Neural cell (in vitro differentiated cells): ENCODE data around the gene DENND4B. TPM values are rescaled to one million over a fixed set of nuclear protein-coding genes. Genes with fewer than 3 reads are reported as not detected.

Experiments
- H2AFZ ChIP-seq: fragments of 200-600, 300-800 bp; sonication (generic), shearing (Covaris generic); 2 replicates; pipeline ENCODE4 v1.6.0; 2014; ENCODE audit warnings: low read depth, mild to moderate bottlenecking, antibody characterized with exemption, low read length, moderate library complexity
- H3F3A ChIP-seq: fragments of 200-600 bp; shearing (Covaris generic); 2 replicates; pipeline ENCODE4 v1.6.1; 2016; ENCODE audit warnings: mild to moderate bottlenecking, moderate library complexity, mixed read lengths, antibody characterized with exemption, low read length; ENCODE audit not compliant: insufficient read depth, poor library complexity, severe bottlenecking
- H3K27ac ChIP-seq: fragments of 200-600, 300-800 bp; sonication (generic), shearing (Covaris generic); 2 replicates; pipeline ENCODE4 v1.5.1; 2014; ENCODE audit warnings: mild to moderate bottlenecking, low read length, moderate library complexity
- H3K27me3 ChIP-seq: fragments of 300-800, 200-600 bp; sonication (generic), shearing (Covaris generic); 2 replicates; pipeline ENCODE4 v1.6.0; 2014; ENCODE audit warnings: mild to moderate bottlenecking, low read depth, low read length, moderate library complexity; ENCODE audit not compliant: insufficient read depth
- H3K36me3 ChIP-seq: fragments of 300-800, 200-600 bp; sonication (generic), shearing (Covaris generic); 2 replicates; pipeline ENCODE4 v1.5.1; 2014; ENCODE audit warnings: mild to moderate bottlenecking, antibody characterized with exemption, low read length, moderate library complexity; ENCODE audit not compliant: insufficient read depth
- H3K4me2 ChIP-seq: fragments of 300-800, 200-600 bp; sonication (generic), shearing (Covaris generic); 2 replicates; pipeline ENCODE4 v1.6.0; 2014; ENCODE audit warnings: mild to moderate bottlenecking, low read length
- H3K4me3 ChIP-seq: fragments of 300-800, 200-600 bp; sonication (generic), shearing (Covaris generic); 2 replicates; pipeline ENCODE4 v1.5.1; 2014; ENCODE audit warnings: mild to moderate bottlenecking, low read length, moderate library complexity
- H3K79me2 ChIP-seq: fragments of 200-600 bp; shearing (Covaris generic); replicated peaks from 2 replicates; pipeline ENCODE4 v1.6.0; 2014; ENCODE audit warnings: mild to moderate bottlenecking, low read length, moderate library complexity; ENCODE audit not compliant: insufficient read depth
- H3K9ac ChIP-seq: fragments of 300-800, 200-600 bp; sonication (generic), shearing (Covaris generic); 2 replicates; pipeline ENCODE4 v1.6.1; 2016; ENCODE audit warnings: mild to moderate bottlenecking, low read length, mixed read lengths
- H3K9me2 ChIP-seq: fragments of 200-600 bp; shearing (Covaris generic); 2 replicates; pipeline ENCODE4 v1.6.1; 2016; ENCODE audit warnings: mild to moderate bottlenecking, low read length, mixed read lengths; ENCODE audit not compliant: insufficient read depth
- H3K9me3 ChIP-seq: fragments of 200-600, 300-800 bp; sonication (generic), shearing (Covaris generic); 2 replicates; pipeline ENCODE4 v1.6.1; 2016; ENCODE audit warnings: mild to moderate bottlenecking, mixed run types, low read length, moderate library complexity, mixed read lengths
- H4K20me1 ChIP-seq: fragments of 200-600 bp; shearing (Covaris generic); 2 replicates; pipeline ENCODE4 v1.6.1; 2016; ENCODE audit warnings: mild to moderate bottlenecking, mixed run types; ENCODE audit not compliant: insufficient read depth
- CTCF ChIP-seq: fragments of 450-650 bp; IDR thresholded peaks from 2 replicates; pipeline ENCODE4 v1.5.1; 2014; ENCODE audit warnings: antibody characterized with exemption, mild to moderate bottlenecking, moderate library complexity; ENCODE audit not compliant: poor library complexity, severe bottlenecking
- EP300 ChIP-seq: fragments of 450-650 bp; conservative IDR thresholded peaks from 2 replicates; pipeline ENCODE4 v1.6.1; 2014; ENCODE audit warnings: antibody characterized with exemption, mild to moderate bottlenecking, moderate library complexity; ENCODE audit not compliant: poor library complexity, severe bottlenecking
- EZH2 ChIP-seq: fragments of 200-600, 300-800 bp; shearing (Covaris generic), sonication (generic); IDR thresholded peaks from 2 replicates; pipeline ENCODE4 v1.6.1; 2014; ENCODE audit warnings: antibody characterized with exemption, low read length, borderline replicate concordance, mild to moderate bottlenecking; ENCODE audit not compliant: insufficient read depth, poor library complexity, severe bottlenecking
- MXI1 ChIP-seq: fragments of 450-650 bp; conservative IDR thresholded peaks from 2 replicates; pipeline ENCODE4 v1.6.1; 2014; ENCODE audit warnings: antibody characterized with exemption, mild to moderate bottlenecking; ENCODE audit not compliant: poor library complexity, severe bottlenecking
- POLR2AphosphoS5 ChIP-seq: IDR thresholded peaks from 2 replicates; pipeline ENCODE4 v1.6.1; 2012
- RAD21 ChIP-seq: fragments of 450-650 bp; conservative IDR thresholded peaks from 2 replicates; pipeline ENCODE4 v1.6.1; 2014; ENCODE audit warnings: antibody characterized with exemption, mild to moderate bottlenecking, moderate library complexity
- REST ChIP-seq: IDR thresholded peaks from 2 replicates; pipeline ENCODE4 v1.6.1; 2012; ENCODE audit warnings: borderline replicate concordance
- SMC3 ChIP-seq: fragments of 450-650 bp; conservative IDR thresholded peaks from 2 replicates; pipeline ENCODE4 v1.6.1; 2014; ENCODE audit warnings: antibody characterized with exemption, mild to moderate bottlenecking, moderate library complexity; ENCODE audit not compliant: poor library complexity
- TAF1 ChIP-seq: IDR thresholded peaks from 2 replicates; pipeline ENCODE4 v1.6.1; 2012; ENCODE audit warnings: low read depth
- polyA plus RNA-seq: library from polyadenylated mRNA; depleted of rRNA; stranded (reverse); fragments of >200 nt; gene quantifications from 2 replicates; pipeline ENCODE4 v1.2.3, GENCODE V29; 2014

Gene DENND4B
- polyA plus RNA-seq, 1 donor from 2014 or later = 25.3 TPM

GRCh38 chr1:153933430-153933829 lies 13.1 kb downstream of the DENND4B start:
- no peaks in the 10 kb centered on the region for H4K20me1 ChIP-seq
- no peak overlapping the region for H2AFZ ChIP-seq
- H3K4me3 ChIP-seq = no peak overlapping the region
- H3K27ac ChIP-seq = no peak overlapping the region
- H3K27me3 ChIP-seq = no peaks in the 10 kb centered on the region
- no peak overlapping the region for H3K4me2 ChIP-seq
- no peaks in the 10 kb centered on the region for H3K79me2 ChIP-seq
- no peaks in the 10 kb centered on the region for H3K9me2 ChIP-seq
- no peaks in the 10 kb centered on the region for H3F3A ChIP-seq
- H3K9me3 ChIP-seq = no peaks in the 10 kb centered on the region
- H3K36me3 ChIP-seq = no peaks in the 10 kb centered on the region
- no peak overlapping the region for H3K9ac ChIP-seq
- TF ChIP-seq EZH2 (no peak), TAF1 (no peak), MXI1 (no peak), POLR2AphosphoS5 (no peak), SMC3 (no peak), CTCF (no peak), RAD21 (no peak), EP300 (no peak), REST (no peak)

- H3K9ac ChIP-seq = no peak overlapping the region
- no peak overlapping the region for H3K4me2 ChIP-seq
- H2AFZ ChIP-seq = no peak overlapping the region
- H3K9me2 ChIP-seq = no peaks in the 10 kb centered on the region
- H4K20me1 ChIP-seq = no peaks in the 10 kb centered on the region
- no peak overlapping the region for H3K27ac ChIP-seq
- TF ChIP-seq REST = no peak
- no peak for TF ChIP-seq MXI1
- TF ChIP-seq TAF1 = no peak
- TF ChIP-seq EP300 = no peak
- no peak for TF ChIP-seq CTCF
- no peak for TF ChIP-seq RAD21
- TF ChIP-seq EZH2 = no peak
- no peak for TF ChIP-seq POLR2AphosphoS5
- TF ChIP-seq SMC3 = no peak
- no peaks in the 10 kb centered on the region for H3K79me2 ChIP-seq
- H3F3A ChIP-seq = no peaks in the 10 kb centered on the region
- no peaks in the 10 kb centered on the region for H3K9me3 ChIP-seq
- H3K4me3 ChIP-seq = no peak overlapping the region
- no peaks in the 10 kb centered on the region for H3K36me3 ChIP-seq
- no peaks in the 10 kb centered on the region for H3K27me3 ChIP-seq
Observed at GRCh38 chr1:153932156-153933131, 14.1 kb downstream of the DENND4B start.
